GM18507 (cell line): Measurements from ENCODE around the gene ITGB1.
"Not testable (repeated sequence)": the region's sequence is repeated elsewhere in the genome, so short reads cannot be mapped to it uniquely, and the experiment has no call there.

ENCODE experiments used
- DNase-seq: peaks from one replicate; pipeline ENCODE4 v3.0.0; 2011; ENCODE audit warnings: low read depth; ENCODE audit not compliant: insufficient read length; ENCODE audit errors: extremely low spot score
- FAIRE-seq: peaks from 2 replicates; lab custom pipeline; 2011; peaks lifted over from hg19 to GRCh38; lab: Jason Lieb, UNC

Gene ITGB1

DNA sequence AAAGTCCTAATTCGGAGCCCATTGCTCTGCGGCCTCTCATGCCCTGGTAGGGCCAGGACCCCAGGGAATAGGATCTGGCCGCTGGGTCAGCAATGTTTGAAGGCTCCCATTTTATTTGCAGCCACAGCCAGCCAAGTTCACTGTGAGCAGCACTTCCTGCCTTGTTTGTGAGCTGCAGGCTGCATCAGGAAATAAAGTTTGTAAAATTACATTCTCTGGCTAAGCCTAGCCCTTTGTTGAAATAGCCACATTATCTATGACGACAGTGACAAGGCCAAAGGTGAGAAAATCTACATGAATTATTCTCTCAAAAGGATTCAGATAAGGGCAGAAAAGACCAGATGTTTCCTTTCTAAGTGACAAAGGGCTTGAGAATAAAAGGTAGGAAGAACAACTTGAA lies 23.7 kb upstream of the ITGB1 start:
- FAIRE-seq (no peak), DNase-seq (no peak)

DNA sequence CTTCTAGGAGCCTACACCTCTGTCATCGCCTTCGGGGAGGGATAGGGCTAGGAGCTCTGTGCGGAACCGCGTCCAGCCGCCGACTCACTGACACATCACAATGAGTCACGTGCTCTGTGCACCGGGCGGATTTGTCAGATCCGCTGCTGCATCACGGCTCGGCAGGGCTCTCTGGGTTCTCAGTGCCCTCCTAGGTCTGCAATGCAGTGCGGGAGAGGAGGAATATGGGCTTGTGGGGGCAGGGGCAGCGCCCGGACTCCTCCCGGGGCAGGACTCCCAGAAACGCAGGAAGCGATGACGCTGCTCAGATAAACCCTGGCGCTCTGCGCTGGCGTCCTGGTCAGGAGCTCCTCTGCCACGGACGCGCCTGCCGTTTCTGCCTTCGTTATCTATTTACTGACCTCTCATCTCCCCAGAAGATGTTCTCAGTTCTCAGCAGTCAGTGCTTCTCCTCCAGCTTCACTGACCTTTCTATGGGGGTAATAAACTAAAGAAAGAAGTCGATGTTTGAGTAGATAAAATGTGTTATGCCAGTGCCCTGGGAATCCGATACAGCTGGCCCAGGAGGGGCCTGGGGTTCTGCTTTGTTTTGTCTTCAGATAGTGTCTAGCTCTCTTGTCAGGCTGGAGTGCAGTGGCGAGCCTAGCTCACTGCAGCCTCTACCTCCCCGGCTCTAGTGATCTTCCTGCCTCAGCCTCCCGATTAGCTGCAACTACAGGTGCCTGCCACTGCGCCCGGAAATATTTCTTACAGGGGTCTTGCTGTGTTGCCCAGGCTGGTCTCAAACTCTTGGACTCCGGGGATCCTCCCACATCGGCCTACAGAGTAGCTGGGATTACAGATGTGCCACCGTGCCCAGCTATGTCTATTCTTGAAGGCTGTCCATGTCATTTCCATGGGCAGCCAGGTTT lies 22.8 kb upstream of the ITGB1 start:
- DNase-seq: peak; percentile 37
- FAIRE-seq: peak; percentile 76

DNA sequence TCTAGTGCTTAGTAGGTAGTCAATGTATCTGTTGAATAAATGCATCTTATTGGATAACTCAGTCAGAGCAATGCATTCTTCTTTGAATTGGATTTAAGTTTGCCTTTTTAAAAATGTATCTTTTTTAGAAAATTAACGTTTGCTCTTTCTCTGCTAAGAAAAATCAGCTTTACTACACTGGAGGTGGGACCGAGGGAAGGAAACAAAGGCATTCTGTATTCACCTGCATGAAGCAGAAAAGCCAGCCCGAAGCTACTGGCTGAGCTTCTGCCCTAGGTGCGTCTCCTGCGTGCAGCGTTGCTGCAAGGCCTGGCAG lies 22.2 kb upstream of the ITGB1 start:
- DNase-seq (no peak), FAIRE-seq (no peak)

DNA sequence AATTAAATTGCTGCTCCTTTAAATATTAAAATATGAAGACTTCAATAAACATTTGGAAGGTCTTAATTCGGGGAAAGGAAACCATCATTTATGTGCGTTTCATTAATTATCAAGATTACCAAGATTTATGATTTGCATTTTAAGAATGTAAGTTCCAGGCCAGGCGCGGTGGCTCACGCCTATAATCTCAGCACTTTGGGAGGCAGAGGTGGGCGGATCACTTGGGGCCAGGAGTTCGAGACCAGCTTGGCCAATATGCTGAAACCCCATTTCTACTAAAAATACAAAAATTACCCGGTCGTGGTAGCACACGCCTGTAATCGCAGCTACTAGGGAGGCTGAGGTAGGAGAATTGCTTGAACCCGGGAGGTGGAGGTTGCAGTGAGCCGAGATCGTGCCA lies 21.7 kb upstream of the ITGB1 start:
- not testable (repeated sequence) for FAIRE-seq, DNase-seq

DNA sequence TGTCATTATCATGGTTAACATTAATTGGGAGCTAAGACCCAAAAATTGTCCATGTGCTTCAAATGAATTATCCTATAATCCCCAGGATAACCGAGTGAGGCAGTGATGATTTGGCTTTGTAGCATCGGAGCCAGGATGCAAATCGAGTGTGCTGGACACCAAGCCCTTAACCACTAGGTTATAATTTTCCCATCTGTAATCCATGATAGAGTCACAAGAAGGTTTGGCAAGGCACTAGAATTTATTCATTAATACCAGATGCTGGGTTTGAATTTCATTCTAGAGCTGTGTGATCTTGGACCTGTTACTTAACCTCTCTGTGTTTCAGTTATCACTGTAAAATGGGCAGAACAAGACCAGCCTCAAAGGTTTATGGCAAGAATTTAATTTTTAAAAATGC lies 21.0 kb upstream of the ITGB1 start:
- no peak for DNase-seq
- FAIRE-seq: no peak

DNA sequence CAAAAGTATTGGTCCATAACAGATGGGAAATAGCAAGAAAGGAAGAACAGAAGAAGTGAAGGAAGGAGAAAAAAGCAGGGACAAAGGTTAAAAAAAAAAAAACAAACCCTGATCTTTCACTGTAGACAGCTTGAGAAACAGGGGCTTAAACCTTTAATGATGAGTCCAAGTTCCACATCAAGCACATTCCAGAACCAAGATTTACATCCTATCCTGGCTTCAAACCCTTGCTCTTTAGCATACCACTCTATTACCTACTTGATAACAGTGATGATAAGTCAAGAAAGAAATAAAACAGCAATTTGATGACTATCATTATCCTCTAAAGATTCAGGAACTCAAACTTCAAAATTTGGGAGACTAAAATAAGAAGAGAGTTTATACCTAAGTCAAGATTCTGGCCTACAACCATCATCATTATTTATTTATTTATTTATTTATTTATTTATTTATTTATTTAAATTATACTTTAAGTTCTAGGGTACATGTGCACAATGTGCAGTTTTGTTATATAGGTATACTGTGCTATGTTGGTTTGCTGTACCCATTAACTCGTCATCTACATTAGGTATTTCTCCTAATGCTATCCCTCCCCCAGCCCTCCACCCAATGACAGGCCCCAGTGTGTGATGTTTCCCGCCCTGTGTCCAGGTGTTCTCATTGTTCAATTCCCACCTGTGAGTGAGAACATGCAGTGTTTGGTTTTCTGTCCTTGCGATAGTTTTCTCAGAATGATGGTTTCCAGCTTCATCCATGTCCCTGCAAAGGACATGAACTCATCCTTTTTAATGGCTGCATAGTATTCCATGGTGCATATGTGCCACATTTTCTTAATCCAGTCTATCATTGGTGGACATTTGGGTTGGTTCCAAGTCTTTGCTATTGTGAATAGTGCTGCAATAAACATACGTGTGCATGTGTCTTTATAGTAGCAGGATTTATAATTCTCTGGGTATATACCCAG lies 20.1 kb upstream of the ITGB1 start:
- DNase-seq, FAIRE-seq: not testable (repeated sequence)

DNA sequence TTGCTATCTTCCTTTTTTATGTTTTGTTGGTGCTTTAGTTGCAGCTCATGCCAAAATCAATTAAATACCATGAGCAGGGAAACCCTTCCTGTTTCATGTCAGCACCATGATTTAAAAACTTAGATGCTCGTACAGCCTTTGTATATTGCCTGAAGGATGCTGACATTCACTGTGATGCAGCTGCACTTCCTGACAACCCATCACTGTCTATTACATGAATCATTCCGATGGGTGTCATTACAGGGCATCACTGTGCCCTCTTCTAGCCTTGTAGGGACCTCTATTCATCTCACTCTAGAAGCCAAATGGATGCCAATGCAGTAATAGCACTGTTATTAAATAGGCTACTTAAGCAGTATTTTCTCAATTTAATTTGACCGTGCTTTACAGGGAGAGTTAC lies 18.3 kb upstream of the ITGB1 start:
- DNase-seq: no peak
- no peak for FAIRE-seq

DNA sequence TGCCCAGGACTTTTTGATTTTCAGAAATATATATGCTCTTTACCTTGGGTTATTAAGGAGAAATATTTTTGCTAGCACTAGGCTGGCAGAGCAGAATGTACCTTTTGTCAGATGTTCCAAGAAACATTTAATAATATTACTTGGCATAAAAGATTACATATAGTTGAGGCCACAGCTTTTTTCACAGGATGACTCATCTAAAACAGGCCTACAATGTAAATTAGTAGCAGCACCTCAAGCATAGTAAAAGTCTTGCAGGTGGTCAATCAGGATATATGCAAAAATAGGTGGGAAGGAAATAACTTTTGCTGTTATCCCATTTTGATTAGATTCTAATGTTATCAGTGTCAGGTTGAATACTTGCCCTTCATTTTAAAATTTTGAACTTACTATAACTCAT lies 14.9 kb upstream of the ITGB1 start:
- FAIRE-seq: no peak
- DNase-seq: no peak

DNA sequence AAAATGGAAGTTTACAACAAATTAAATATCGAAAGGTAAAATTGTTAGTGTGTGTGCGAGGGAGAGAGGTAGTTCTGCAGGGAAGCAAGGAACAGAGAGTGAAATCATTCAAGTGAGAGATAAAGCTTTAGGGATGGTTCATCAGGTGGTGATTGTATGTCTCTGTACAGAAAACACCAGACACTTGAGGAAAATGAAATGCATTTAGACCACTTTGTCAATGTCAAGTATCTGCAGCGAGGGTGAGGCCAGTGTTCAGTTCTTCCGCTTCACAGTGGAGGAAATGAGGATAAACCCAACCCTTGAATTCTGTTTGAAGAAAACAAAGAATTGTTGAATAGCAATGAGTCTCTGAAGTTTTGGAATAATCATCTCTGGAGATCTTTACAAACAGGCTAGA lies 14.4 kb upstream of the ITGB1 start:
- DNase-seq (no peak), FAIRE-seq (no peak)

DNA sequence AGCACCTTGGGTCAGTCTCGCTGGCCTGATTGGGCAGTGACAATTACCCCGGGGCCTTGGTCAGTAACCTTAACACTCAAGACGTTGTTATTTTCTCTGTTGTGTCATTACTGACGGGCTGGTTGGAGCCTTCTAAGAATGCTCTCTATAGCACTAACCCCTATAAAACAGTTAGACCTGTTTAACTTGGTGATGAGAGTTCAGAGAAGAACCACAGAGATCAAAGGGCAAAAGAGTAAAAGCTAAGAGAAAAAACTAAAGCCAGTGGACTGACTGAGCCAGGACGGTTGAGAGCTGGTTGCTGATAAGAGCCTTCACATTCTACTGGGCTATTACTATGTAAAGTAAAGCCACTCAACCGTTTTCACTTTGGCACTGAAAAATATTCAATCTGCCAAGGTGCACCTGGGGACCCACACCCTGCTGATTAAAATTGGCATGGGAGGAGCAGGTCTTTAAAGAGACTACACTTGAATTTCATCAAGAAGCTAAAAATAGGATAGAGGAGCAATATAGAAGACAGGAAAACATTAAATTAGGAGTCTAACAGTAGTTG lies 13.6 kb upstream of the ITGB1 start:
- FAIRE-seq (no peak), DNase-seq (no peak)

DNA sequence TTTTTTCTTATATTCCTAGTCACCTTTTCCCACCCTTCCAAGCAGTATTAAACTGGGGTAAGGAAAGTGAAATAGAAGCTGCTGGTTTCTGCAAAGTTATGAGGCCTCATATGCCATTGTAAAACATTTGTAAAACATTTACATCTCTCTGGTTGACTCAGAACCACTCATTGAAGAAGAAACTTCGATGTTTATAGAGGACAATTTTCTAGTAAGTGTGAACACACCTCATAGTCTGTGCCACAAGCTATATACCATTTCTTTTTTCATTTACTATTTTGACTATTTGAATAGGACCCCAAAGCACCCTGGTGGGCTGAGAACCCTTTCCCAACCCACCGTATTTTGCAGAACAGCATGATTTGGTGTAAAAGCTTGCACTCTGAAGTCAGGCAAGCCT lies 12.9 kb upstream of the ITGB1 start:
- no peak for DNase-seq
- FAIRE-seq: peak; percentile 35

DNA sequence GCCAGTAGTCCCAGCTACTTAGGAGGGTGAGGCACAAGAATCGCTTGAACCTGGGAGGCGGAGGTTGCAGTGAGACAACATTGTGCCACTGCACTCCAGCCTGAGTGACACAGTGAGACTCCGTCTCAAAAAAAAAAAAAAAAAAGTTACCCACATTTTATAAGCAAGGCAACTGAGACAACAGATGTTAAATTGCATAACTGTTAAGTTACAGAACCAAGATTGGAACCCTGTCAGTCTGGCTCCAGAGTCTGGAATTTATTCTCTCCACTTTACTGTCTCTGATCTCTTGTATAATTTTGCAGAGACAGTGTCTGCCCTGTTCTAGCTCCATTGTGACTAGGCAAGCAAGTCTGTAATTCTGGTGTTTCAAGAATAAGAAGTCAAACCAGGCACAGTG lies 6.2 kb upstream of the ITGB1 start:
- DNase-seq (no peak), FAIRE-seq (no peak)

DNA sequence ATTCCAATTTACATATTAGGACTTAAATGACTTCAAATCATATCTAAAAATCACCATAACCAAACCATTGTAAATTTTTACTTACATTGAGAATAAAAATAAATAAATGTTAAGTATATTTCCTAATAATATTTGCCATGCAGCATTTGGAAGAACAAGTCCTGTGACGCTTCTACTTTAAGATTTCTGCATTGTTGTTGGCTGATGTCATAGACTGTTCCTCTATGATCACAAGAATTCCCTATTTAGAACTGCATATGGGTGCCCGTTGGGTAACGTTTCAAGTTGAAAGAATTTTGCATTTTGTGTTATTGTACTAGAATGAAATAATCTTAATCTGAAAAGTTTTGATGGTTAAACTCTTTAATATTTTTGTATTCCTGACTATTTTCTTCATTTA lies 5.1 kb upstream of the ITGB1 start:
- no peak for FAIRE-seq
- DNase-seq: no peak

DNA sequence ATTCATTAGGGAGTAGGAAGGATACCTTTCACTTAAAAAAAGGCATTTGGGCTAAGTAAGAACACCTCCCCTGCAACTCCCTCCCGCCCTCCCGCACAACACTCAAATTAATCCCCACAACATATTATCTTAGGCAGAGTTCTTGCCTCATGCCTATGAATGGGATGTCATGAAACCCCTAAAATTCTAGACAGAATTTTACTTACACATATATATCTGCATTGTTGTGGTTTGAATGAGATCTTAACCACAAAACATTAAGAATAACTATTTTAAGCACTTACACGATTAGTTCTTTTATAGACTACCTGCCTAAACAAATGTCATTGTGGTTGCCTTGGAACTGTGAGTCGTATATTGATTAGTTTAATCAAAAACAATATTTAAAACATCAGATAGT lies 4.5 kb upstream of the ITGB1 start:
- FAIRE-seq: no peak
- DNase-seq: no peak

DNA sequence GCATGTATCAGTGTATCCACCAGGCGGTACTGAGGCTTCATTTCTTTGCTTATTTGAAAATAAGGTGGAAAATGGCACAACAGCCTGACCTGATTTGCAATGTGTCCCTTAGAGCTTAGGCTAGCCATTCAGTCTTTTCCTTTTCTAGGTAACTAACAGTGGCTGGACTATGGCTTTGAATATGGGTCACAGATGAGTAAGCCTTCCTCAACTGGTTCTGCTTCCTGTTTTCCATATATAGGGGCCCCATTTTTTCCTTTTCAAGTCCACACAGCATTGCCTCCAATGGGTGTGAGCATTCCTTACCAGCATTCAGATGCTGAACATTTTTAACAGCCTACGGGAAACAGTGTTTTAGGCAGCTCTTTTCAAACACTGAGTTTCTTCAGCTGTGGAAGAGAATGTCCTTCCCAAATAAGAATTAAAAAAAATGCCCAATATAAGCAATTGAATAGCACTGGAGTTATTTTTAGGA lies 3.9 kb upstream of the ITGB1 start:
- no peak for DNase-seq

DNA sequence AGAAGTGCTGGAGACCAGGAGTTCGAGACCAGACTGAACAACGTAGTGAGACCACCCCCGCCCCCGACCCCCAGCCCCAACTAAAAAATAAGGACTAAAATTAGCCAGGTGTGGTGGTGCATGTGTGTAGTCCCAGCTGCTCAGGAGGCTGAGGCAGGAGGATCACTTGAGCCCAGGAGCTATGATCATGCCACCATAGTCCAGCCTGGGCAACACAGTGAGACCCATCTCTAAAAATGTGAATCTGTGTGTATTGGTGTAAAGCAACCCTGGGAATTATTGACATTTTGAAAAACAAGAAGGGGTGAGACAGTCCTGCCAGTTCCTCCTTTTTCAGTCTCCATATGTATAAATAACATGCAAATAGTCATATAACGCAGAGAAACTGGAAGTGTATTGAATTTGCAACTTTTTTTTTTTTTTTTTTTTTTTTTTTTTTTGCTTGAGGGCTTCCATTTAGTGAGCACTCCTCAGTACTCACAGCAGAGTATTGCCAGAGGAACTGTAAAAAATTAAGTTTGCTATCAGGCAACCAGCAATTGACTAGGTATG lies 3.4 kb upstream of the ITGB1 start:
- FAIRE-seq (peak; percentile 9), DNase-seq (no peak)

More for the DNA sequence above, 3.9 kb upstream of the ITGB1 start:
- FAIRE-seq: no peak

DNA sequence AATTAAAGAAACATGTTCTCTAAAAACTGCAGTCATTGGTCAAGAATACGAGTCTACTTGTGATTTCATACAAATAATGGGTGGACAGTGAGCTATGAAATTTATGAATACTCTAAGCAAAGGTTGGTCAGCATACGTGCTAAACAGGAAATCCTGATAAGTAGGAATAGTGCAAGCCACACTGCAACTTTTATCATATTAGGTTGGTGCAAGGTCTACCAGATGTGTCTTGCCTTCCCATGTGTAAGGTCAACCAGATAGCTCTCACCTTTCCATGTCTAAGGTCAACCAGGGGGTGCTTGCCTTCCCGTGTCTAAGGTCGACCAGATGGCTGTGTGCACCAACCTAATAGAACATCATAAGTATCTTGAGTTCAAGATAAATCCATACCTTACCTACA lies 2.0 kb upstream of the ITGB1 start:
- FAIRE-seq: no peak
- DNase-seq: no peak

DNA sequence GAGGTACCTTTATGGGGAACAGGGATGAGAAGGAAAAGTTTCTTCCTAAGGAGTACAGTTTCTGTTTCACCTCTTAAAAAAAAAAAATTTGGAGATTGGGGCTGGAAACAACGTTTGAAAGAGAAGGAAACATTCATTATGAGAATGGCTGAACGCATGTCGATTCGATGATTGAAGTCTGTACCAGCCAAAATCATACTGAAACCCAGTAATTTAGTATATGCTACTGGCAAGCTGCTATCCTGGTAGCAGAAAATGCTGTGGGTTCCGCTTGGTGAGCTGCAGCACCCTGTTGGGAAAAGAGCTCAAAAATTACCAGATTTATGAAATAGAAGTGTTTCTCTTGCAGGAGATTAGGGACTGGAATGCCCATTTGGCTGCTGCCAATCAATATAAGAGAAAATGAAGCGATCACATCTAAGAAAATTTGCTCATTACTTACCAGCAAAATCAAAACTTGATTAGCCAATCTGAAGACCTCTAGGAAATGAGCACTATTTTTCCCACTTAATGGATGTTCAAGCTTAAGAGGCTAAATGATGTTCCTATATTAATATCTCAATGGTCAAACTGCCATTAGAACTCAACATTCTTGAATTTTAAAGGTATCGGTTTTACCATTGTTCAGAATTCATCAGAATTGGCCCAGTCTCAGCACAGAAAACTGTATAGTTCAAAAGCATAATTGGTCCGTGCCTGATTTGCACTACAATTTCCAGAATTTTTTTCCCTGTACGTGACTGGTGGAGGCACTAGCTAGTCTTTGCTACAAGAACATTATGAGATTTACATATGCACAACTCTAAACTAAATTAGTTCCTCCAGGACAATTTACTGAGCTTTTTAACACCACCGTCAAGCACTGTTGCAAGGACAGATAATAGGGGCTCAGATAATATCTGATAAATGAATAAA lies 1.2 kb upstream of the ITGB1 start:
- no peak for DNase-seq

More for the DNA sequence above, 1.2 kb upstream of the ITGB1 start:
- peak; percentile 72 for FAIRE-seq
